GM19328 (cell line): ENCODE results near the gene SHROOM2.
"Not testable (repeated sequence)": the region's sequence is repeated elsewhere in the genome, so short reads cannot be mapped to it uniquely, and the experiment has no call there.

ENCODE experiments used
- ATAC-seq: cut with Tn5 transposase; IDR thresholded peaks from one replicate; pipeline ENCODE4 v1.9.1; 2021; ENCODE audit warnings: mild to moderate bottlenecking, moderate library complexity; ENCODE audit not compliant: unreplicated experiment

SHROOM2 gene

DNA sequence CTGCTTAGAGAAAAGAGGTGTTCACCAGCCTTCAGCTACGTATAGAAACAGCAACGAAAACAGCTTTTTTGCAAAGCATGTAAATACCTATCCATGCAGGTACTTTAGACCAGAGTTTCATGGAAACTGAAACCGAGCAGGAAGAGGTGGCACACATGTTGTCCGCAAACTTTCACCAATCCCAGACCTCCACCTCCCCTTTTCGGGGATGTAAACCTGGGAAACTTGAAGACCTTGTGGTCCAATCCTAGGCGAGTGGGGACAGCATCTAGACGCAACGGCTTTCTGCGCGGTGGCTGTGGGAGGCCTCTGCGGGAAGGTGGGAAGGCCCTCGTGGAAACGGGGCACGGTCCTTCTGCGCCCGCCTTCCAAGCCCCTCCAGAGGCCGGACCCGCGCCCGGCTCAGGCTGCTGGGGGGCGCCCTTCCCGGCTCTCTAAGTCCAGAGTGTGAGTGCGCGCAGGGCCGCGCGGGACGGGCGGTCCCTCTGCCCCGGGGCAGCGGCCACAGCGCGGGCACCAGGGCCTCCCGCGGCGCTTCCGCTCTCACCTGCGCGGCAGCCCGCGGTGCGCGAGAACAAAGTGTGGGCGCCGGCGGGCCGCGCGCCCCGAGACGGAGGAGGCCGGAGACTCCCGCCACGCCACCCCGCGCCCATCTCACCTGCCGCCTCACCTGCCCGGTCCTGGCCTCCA is 830 bp upstream of the SHROOM2 start:
- ATAC-seq = no peak

- ATAC-seq = no peak
Observed at GRCh38 chrX:9786798-9787635, 788 bp downstream of the SHROOM2 start.

GRCh38 chrX:9788911-9789310 is 2.7 kb downstream of the SHROOM2 start:
- ATAC-seq = no peak

DNA sequence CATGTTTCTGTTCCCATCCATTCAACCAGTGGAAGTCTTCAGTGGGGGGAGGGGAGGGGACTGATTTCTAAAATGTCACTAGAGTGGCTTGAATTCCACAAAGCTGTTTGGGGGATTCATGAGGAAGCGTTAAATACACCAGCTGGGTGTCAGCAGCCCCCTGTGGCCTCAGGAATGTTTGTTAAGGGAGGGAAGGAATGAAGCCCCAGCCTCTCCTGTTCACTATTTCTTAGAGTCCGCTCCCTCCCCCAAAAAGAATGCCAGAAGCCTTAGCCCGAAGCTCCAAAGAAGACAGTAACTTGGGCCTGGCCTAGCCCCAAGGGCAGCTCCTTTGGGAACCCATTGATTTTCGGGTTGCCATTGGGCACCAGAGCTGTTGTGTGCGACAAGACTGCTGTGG is 3.3 kb downstream of the SHROOM2 start:
- ATAC-seq = no peak

- no peak for ATAC-seq
Observed at GRCh38 chrX:9790866-9791265, 4.6 kb downstream of the SHROOM2 start.

- ATAC-seq = no peak
Observed at GRCh38 chrX:9794495-9794894, 8.3 kb downstream of the SHROOM2 start.

DNA sequence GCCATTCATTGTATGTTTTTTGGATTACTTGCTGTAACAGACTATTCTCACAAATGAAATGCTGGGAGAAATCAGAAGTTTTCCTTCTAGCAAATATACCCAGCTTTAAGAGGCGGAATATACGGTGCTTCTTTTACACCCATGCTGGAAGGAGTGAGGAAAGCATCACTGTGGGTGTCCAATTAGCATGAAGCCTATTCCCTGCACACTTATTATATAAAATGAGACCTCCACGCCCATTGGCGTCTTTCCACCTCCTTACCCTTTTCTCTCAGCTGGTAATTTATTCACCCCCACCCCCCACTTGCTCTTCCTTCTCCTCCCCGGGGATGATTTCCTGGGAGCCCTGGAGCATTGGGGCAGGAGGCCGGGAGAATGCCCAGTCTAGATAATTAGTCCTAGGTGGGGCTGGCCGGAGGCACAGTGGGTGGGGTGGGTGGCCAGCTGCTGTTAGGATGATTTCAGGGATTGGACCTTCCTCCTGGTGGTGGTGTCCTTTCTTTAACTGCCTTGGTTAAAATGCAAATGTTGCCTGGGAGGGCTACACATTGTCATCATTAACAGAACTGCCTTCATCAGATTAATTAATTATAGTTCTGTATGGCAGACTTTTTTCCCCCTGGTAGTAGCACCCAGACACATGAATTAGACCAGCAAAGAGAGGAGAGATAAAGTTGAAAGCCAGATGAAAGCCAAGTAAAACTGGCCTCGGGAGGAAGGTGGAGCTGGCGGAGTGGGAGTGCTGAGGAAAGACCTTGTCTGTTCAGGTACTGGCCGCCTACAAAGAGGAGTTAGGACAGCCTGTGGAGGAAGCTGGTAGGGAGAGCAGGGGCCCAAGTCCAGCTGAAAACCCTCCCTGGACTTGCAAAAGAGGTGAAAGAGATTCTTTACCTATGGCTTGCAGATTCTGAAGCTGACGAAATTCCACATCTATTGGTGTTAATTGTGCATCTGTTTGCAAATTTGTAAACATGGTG is 11.4 kb downstream of the SHROOM2 start:
- no peak for ATAC-seq

GRCh38 chrX:9802737-9803136 is 16.5 kb downstream of the SHROOM2 start:
- ATAC-seq = no peak

DNA sequence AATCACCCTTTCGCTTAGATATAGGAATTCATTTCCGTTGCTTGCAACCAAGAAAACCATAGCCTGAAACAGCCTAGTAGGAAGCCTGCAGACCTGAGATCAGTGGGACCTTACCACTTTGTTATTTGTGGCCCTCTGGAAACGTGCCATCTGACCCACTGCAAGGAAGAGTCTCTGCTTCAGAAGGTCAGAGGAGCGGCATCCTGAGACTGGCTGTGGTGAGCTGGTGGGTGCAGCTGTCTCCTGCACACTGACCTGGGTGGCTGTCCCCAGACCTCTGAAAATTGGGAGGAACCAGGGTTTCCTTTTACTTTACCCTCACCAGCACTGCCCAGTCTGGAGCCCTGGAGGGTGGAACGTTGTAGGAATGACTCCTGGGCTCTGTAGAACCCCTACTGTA is 18.2 kb downstream of the SHROOM2 start:
- ATAC-seq = no peak

DNA sequence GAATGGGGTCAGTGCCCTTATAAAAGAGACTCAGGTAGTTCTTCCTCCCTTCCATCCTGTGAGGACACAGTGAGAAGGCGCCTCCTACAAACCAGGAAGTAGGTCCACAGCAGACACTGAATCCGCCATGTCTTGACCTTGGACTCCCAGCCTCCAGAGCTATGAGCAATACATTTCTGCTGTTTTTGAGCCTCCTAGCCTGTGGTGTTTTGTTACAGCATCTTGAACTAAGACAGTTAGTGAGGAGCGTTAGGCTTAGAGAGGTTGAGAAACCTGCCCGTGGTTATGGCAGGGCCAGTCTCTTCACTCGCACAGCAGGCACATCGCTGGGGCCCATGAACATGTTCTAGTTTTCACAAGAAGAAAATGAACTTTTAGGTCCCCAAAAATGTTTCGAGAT is 19.7 kb downstream of the SHROOM2 start:
- ATAC-seq = no peak

DNA sequence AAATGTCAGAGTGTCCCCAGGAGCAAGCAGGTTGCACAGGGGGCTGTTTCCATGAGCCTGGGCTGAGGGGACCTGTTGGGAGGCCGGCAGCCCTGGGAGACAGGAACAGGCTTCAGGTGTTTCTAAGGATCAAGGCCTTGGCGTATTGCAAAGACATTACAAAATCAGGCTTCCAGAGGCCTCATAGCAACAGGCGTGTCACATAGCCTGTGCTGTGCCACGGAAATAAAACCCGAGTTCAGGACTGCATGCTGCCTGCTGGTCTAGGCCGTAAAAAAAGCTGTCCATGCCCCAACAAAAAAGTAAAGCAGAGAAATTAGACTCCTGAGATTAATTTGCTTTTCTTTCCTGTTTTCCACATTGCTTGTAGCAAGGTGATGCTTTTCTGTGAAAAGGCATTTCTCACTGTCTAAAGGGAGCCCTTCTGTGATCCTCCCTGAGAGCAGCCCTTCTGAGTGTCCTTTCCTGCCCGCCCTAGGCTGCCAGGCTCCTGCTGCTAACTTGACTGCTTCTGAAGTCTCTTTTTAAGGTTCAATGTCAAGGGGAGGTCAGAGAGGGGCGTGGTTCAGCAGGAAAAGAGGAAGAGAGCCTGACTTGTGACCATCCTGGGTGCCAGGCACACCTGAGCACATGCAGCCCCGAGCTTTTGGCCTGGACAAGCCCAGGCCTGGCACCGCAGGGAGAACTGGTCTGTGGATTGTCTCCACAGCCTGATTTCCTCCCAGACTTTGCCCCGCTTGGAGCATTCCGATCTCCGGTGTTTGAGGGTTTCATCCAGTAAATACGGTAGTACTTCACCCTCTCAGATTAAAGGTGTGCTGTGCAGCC is 21.3 kb downstream of the SHROOM2 start:
- no peak for ATAC-seq

- ATAC-seq = not testable (repeated sequence)
Observed at GRCh38 chrX:9809876-9810275, 23.6 kb downstream of the SHROOM2 start.

GRCh38 chrX:9811086-9811485 is 24.9 kb downstream of the SHROOM2 start:
- not testable (repeated sequence) for ATAC-seq

- ATAC-seq = no peak
Observed at GRCh38 chrX:9816084-9816700, 30.0 kb downstream of the SHROOM2 start.

DNA sequence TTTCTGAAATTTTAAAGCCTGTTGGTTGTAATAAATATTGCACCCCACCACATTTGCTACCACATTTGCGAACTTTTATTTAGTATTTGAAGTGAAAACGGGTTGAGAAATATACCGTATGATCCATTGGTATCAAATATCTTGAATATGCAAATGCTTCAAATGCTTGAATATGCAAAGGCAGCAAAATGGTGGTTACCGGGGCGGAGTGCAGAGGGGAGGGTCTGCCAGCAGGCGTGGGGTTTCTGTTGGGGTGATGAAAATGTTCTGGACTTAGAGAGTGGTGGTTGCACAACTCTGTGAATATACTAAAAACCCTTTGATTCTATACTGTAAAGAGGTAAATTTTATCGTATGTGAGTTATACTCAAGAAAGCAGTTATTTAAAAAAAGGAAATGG is 35.3 kb downstream of the SHROOM2 start:
- no peak for ATAC-seq

- no peak for ATAC-seq
Observed at GRCh38 chrX:9824554-9824953, 38.3 kb downstream of the SHROOM2 start.

GRCh38 chrX:9825129-9825790 is 39.0 kb downstream of the SHROOM2 start:
- ATAC-seq = no peak

GRCh38 chrX:9825966-9826365 is 39.7 kb downstream of the SHROOM2 start:
- no peak for ATAC-seq
